T-helper 17 cell (primary cell): ENCODE measurements around the gene KCNN2. TPM values are rescaled to one million over a fixed set of nuclear protein-coding genes. Genes with fewer than 3 reads are reported as not detected.
"Not testable (repeated sequence)": the region's sequence is repeated elsewhere in the genome, so short reads cannot be mapped to it uniquely, and the experiment has no call there.

Source experiments
- ATAC-seq: fragments of 150-1000 bp; cut with Tn5 transposase; 2 replicates; pipeline ENCODE4 v1.10.0; 2021; ENCODE audit warnings: mild to moderate bottlenecking, moderate library complexity
- DNase-seq, 3 donors: peaks; one replicate each; pipeline versions ENCODE4 v3.0.0 to v3.0.0-alpha.2; 2020 to 2021
- H3K9me3 ChIP-seq: one replicate; pipeline ENCODE4 v1.7.0; 2013; ENCODE audit warnings: low read length, mild to moderate bottlenecking; ENCODE audit not compliant: control insufficient read depth, poor library complexity, severe bottlenecking
- H3K27ac Mint-ChIP-seq: one replicate; pipeline ENCODE4 v1.8.0; 2022; ENCODE audit warnings: mild to moderate bottlenecking, moderate library complexity, mixed read lengths
- H3K27me3 Mint-ChIP-seq: one replicate; pipeline ENCODE4 v1.8.0; 2022; ENCODE audit warnings: mixed read lengths
- H3K36me3 Mint-ChIP-seq: one replicate; pipeline ENCODE4 v1.8.0; 2022; ENCODE audit warnings: low read depth, mixed read lengths
- H3K4me1 Mint-ChIP-seq: one replicate; pipeline ENCODE4 v1.8.0; 2022; ENCODE audit warnings: mild to moderate bottlenecking, mixed read lengths
- H3K4me3 Mint-ChIP-seq: one replicate; pipeline ENCODE4 v1.8.0; 2022; ENCODE audit warnings: mild to moderate bottlenecking, moderate library complexity, mixed read lengths
- total RNA-seq, 4 donors: library from RNA in 2 of 4; stranded (reverse) in 2 of 4; gene quantifications; one replicate each; pipeline ENCODE4 v1.2.3 and lab custom pipeline; 2022 to 2026

Gene KCNN2
- total RNA-seq, 2 donors from 2014 or later = not detected

GRCh38 chr5:114417519-114417918 lies 55.6 kb downstream of the KCNN2 start:
- H3K36me3 Mint-ChIP-seq = no peaks in the 10 kb centered on the region
- no peaks in the 10 kb centered on the region for H3K9me3 ChIP-seq
- DNase-seq = no peak
- H3K4me3 Mint-ChIP-seq = no peak overlapping the region
- H3K27ac Mint-ChIP-seq = no peak overlapping the region
- no peaks in the 10 kb centered on the region for H3K4me1 Mint-ChIP-seq
- ATAC-seq = no peak
- peaks cover 10% of the 10 kb centered on the region for H3K27me3 Mint-ChIP-seq

- no peak for ATAC-seq
- H3K36me3 Mint-ChIP-seq = no peaks in the 10 kb centered on the region
- peaks cover 12% of the 10 kb centered on the region for H3K27me3 Mint-ChIP-seq
These were observed 56.6 kb downstream of the KCNN2 start for GRCh38 chr5:114418176-114419066.

GRCh38 chr5:114419067-114419388 lies 57.2 kb downstream of the KCNN2 start:
- Mint-ChIP-seq H3K27me3 (peaks cover 18% of the 10 kb centered on the region), H3K4me1 (no peaks in the 10 kb centered on the region), H3K27ac (no peak overlapping the region), H3K36me3 (no peaks in the 10 kb centered on the region), H3K4me3 (no peak overlapping the region)
- ATAC-seq = no peak
- DNase-seq = no peak
- no peaks in the 10 kb centered on the region for H3K9me3 ChIP-seq

More at GRCh38 chr5:114418176-114419066, 56.6 kb downstream of the KCNN2 start:
- H3K9me3 ChIP-seq = no peaks in the 10 kb centered on the region
- Mint-ChIP-seq H3K4me3 (no peak overlapping the region), H3K27ac (no peak overlapping the region), H3K4me1 (no peaks in the 10 kb centered on the region)
- DNase-seq = no peak

GRCh38 chr5:114419959-114420358 lies 58.1 kb downstream of the KCNN2 start:
- no peaks in the 10 kb centered on the region for H3K4me1 Mint-ChIP-seq
- H3K4me3 Mint-ChIP-seq = no peak overlapping the region
- peaks cover 18% of the 10 kb centered on the region for H3K27me3 Mint-ChIP-seq
- DNase-seq (no peak), ATAC-seq (no peak)
- no peaks in the 10 kb centered on the region for H3K9me3 ChIP-seq
- H3K27ac Mint-ChIP-seq = no peak overlapping the region
- H3K36me3 Mint-ChIP-seq = no peaks in the 10 kb centered on the region

- no peak for ATAC-seq
- no peaks in the 10 kb centered on the region for H3K36me3 Mint-ChIP-seq
- no peak overlapping the region for H3K27ac Mint-ChIP-seq
- DNase-seq = no peak
- no peak overlapping the region for H3K4me3 Mint-ChIP-seq
- H3K4me1 Mint-ChIP-seq = no peaks in the 10 kb centered on the region
- no peaks in the 10 kb centered on the region for H3K9me3 ChIP-seq
- H3K27me3 Mint-ChIP-seq = peaks cover 11% of the 10 kb centered on the region
These were observed 65.3 kb downstream of the KCNN2 start for GRCh38 chr5:114427204-114427603.

GRCh38 chr5:114430532-114430931 lies 68.7 kb downstream of the KCNN2 start:
- no peaks in the 10 kb centered on the region for H3K9me3 ChIP-seq
- no peaks in the 10 kb centered on the region for H3K36me3 Mint-ChIP-seq
- no peaks in the 10 kb centered on the region for H3K4me1 Mint-ChIP-seq

GRCh38 chr5:114432684-114433083 lies 70.8 kb downstream of the KCNN2 start:
- ATAC-seq, H3K36me3 Mint-ChIP-seq, H3K4me3 Mint-ChIP-seq, H3K9me3 ChIP-seq, H3K4me1 Mint-ChIP-seq, DNase-seq, H3K27me3 Mint-ChIP-seq, H3K27ac Mint-ChIP-seq: not testable (repeated sequence)

More at GRCh38 chr5:114430532-114430931, 68.7 kb downstream of the KCNN2 start:
- ATAC-seq (no peak), DNase-seq (no peak)
- Mint-ChIP-seq H3K4me3 (no peak overlapping the region), H3K27ac (no peak overlapping the region), H3K27me3 (no peaks in the 10 kb centered on the region)

- DNase-seq (no peak), ATAC-seq (no peak)
- Mint-ChIP-seq H3K27me3 (peaks cover under 1% of the 10 kb centered on the region), H3K36me3 (no peaks in the 10 kb centered on the region), H3K27ac (no peak overlapping the region), H3K4me1 (no peaks in the 10 kb centered on the region), H3K4me3 (no peak overlapping the region)
- H3K9me3 ChIP-seq = no peaks in the 10 kb centered on the region
These were observed 72.7 kb downstream of the KCNN2 start for GRCh38 chr5:114434396-114435219.

GRCh38 chr5:114435220-114435481 lies 73.3 kb downstream of the KCNN2 start:
- Mint-ChIP-seq H3K27me3 (peaks cover 5% of the 10 kb centered on the region), H3K27ac (no peak overlapping the region), H3K36me3 (no peaks in the 10 kb centered on the region), H3K4me1 (no peaks in the 10 kb centered on the region), H3K4me3 (no peak overlapping the region)
- ATAC-seq = no peak
- no peaks in the 10 kb centered on the region for H3K9me3 ChIP-seq
- DNase-seq = no peak

- H3K27ac Mint-ChIP-seq = no peak overlapping the region
- no peak for DNase-seq
- H3K9me3 ChIP-seq = no peaks in the 10 kb centered on the region
These were observed 74.0 kb downstream of the KCNN2 start for GRCh38 chr5:114435885-114436299.

GRCh38 chr5:114437936-114438335 lies 76.1 kb downstream of the KCNN2 start:
- Mint-ChIP-seq H3K36me3 (no peaks in the 10 kb centered on the region), H3K27me3 (peaks cover 6% of the 10 kb centered on the region), H3K4me3 (no peak overlapping the region), H3K27ac (no peak overlapping the region), H3K4me1 (no peaks in the 10 kb centered on the region)
- no peak for DNase-seq
- ATAC-seq = no peak
- no peaks in the 10 kb centered on the region for H3K9me3 ChIP-seq

More at GRCh38 chr5:114435885-114436299, 74.0 kb downstream of the KCNN2 start:
- Mint-ChIP-seq H3K27me3 (peaks cover 6% of the 10 kb centered on the region), H3K36me3 (no peaks in the 10 kb centered on the region), H3K4me1 (no peaks in the 10 kb centered on the region), H3K4me3 (no peak overlapping the region)
- no peak for ATAC-seq

- H3K27ac Mint-ChIP-seq = no peak overlapping the region
- ATAC-seq (no peak), DNase-seq (no peak)
- no peak overlapping the region for H3K4me3 Mint-ChIP-seq
- peaks cover 6% of the 10 kb centered on the region for H3K27me3 Mint-ChIP-seq
- H3K4me1 Mint-ChIP-seq = no peaks in the 10 kb centered on the region
- no peaks in the 10 kb centered on the region for H3K9me3 ChIP-seq
- no peaks in the 10 kb centered on the region for H3K36me3 Mint-ChIP-seq
These were observed 76.6 kb downstream of the KCNN2 start for GRCh38 chr5:114438471-114438870.

- H3K27me3 Mint-ChIP-seq = peaks cover 12% of the 10 kb centered on the region
- no peak for ATAC-seq
- H3K9me3 ChIP-seq = no peaks in the 10 kb centered on the region
- H3K4me1 Mint-ChIP-seq = peaks cover 4% of the 10 kb centered on the region
- no peak overlapping the region for H3K27ac Mint-ChIP-seq
- no peaks in the 10 kb centered on the region for H3K36me3 Mint-ChIP-seq
- no peak for DNase-seq
- H3K4me3 Mint-ChIP-seq = no peak overlapping the region
These were observed 85.4 kb downstream of the KCNN2 start for GRCh38 chr5:114447084-114447773.
